WTC11 (cell line): ENCODE results near the gene ACOT13.

Source experiments
- ATF1 ChIP-seq: sonication (generic); formaldehyde crosslinking; IDR thresholded peaks from 2 replicates; pipeline ENCODE4 v1.8.1; 2023; ENCODE audit warnings: mild to moderate bottlenecking, moderate library complexity, missing genetic modification reagents
- CREM ChIP-seq: sonication (generic); formaldehyde crosslinking; IDR thresholded peaks from 2 replicates; pipeline ENCODE4 v1.8.1; 2022; ENCODE audit warnings: mild to moderate bottlenecking, missing genetic modification reagents, moderate library complexity
- E2F4 ChIP-seq: sonication (generic); formaldehyde crosslinking; IDR thresholded peaks from 2 replicates; pipeline ENCODE4 v1.8.1; 2022; ENCODE audit warnings: low read depth, mild to moderate bottlenecking, moderate library complexity, missing genetic modification reagents, borderline replicate concordance
- ELF4 ChIP-seq: sonication (generic); formaldehyde crosslinking; IDR thresholded peaks from 2 replicates; pipeline ENCODE4 v1.8.1; 2022; ENCODE audit warnings: low read depth, mild to moderate bottlenecking, moderate library complexity, missing genetic modification reagents
- JUN ChIP-seq: sonication (generic); formaldehyde crosslinking; IDR thresholded peaks from 2 replicates; pipeline ENCODE4 v1.8.0; 2023; ENCODE audit warnings: mild to moderate bottlenecking, missing genetic modification reagents
- SMAD3 ChIP-seq: sonication (generic); formaldehyde crosslinking; IDR thresholded peaks from 2 replicates; pipeline ENCODE4 v1.8.0; 2022; ENCODE audit warnings: missing genetic modification reagents, mild to moderate bottlenecking, borderline replicate concordance
- USF1 ChIP-seq: sonication (generic); formaldehyde crosslinking; IDR thresholded peaks from 2 replicates; pipeline ENCODE4 v1.8.0; 2022; ENCODE audit warnings: mild to moderate bottlenecking, missing genetic modification reagents
- ZNF219 ChIP-seq: sonication (generic); formaldehyde crosslinking; IDR thresholded peaks from 2 replicates; pipeline ENCODE4 v1.8.0; 2023; ENCODE audit warnings: missing genetic modification reagents, mild to moderate bottlenecking, borderline replicate concordance
- TF ChIP-seq, protein P1 (sequence below): fragments of 200-600 bp; IDR thresholded peaks from 2 replicates; pipeline ENCODE4 v1.8.0; 2022; ENCODE audit warnings: antibody characterized with exemption

GRCh38 chr6:24696097-24696496, 29.2 kb downstream of the ACOT13 start:
- TF ChIP-seq ELF4 = no peak
- TF ChIP-seq E2F4 (CRISPR knock-in tag) = no peak
- no peak for TF ChIP-seq JUN
- TF ChIP-seq ATF1 (CRISPR knock-in tag) = no peak
- TF ChIP-seq, protein P1, sequence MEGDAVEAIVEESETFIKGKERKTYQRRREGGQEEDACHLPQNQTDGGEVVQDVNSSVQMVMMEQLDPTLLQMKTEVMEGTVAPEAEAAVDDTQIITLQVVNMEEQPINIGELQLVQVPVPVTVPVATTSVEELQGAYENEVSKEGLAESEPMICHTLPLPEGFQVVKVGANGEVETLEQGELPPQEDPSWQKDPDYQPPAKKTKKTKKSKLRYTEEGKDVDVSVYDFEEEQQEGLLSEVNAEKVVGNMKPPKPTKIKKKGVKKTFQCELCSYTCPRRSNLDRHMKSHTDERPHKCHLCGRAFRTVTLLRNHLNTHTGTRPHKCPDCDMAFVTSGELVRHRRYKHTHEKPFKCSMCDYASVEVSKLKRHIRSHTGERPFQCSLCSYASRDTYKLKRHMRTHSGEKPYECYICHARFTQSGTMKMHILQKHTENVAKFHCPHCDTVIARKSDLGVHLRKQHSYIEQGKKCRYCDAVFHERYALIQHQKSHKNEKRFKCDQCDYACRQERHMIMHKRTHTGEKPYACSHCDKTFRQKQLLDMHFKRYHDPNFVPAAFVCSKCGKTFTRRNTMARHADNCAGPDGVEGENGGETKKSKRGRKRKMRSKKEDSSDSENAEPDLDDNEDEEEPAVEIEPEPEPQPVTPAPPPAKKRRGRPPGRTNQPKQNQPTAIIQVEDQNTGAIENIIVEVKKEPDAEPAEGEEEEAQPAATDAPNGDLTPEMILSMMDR = no peak
- TF ChIP-seq USF1 (CRISPR knock-in tag) = no peak
- TF ChIP-seq ZNF219 (CRISPR knock-in tag) = no peak
- no peak for TF ChIP-seq CREM
- no peak for TF ChIP-seq SMAD3 (CRISPR knock-in tag)
